HG03457 (cell line): ENCODE results near the gene EML4.
A peak's percentile ranks its signal among the peaks of the same experiment; 100 is the strongest.
"Not testable (repeated sequence)": the region's sequence is repeated elsewhere in the genome, so short reads cannot be mapped to it uniquely, and the experiment has no call there.

Experiments
- ATAC-seq: cut with Tn5 transposase; IDR thresholded peaks from one replicate; pipeline ENCODE4 v1.9.1; 2021; ENCODE audit warnings: moderate number of reproducible peaks; ENCODE audit not compliant: unreplicated experiment

Gene EML4

DNA sequence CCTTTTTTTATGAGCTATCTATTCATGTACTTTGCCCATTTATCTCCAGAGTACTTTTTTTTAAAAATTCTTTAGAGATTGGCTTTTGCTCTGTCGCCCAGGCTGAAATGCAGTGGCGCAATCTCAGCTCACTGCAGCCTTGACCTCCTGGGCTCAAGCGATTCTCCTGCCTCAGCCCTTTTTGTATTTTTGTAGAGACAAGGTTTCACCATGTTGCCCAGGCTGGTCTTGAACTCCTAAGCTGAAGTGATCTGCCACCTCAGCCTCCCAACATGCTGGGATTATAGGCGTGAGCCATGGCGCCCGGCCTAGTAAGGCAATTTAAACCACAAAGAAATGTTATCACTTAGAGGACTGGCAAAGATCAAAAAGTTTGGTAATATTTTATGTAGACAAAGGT is 177.7 kb downstream of the EML4 start:
- not testable (repeated sequence) for ATAC-seq

- not testable (repeated sequence) for ATAC-seq
Observed at GRCh38 chr2:42347518-42347917, 178.4 kb downstream of the EML4 start.

DNA sequence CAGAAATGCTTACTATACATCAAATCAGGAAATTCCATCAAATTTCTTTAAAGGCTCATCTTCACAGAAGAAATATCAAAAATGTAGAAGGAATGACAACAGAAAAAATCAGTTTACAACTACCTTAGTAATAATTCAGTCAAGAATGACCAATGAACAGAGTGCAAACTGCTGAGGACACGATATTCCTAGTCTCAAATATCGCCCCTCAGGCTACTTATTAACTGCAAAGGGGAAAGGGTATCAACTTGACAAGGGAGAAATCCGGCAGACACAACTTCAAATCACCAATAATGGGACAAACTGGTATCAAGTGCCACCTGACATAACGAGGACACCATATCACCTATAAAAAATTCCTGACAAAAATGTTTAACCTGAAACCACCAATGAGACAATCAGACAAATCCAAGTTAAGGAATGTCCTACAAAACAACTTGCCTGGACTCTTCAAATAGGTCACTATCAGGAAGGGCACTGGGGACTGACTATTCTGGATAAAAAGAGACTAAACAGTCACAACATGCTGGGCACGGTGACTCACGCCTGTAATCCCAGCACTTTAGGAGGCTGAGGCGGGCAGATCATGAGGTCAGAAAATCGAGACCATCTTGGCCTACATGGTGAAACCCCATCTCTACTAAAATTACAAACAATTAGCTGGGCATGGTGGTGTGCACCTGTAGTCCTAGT is 179.1 kb downstream of the EML4 start:
- no peak for ATAC-seq

DNA sequence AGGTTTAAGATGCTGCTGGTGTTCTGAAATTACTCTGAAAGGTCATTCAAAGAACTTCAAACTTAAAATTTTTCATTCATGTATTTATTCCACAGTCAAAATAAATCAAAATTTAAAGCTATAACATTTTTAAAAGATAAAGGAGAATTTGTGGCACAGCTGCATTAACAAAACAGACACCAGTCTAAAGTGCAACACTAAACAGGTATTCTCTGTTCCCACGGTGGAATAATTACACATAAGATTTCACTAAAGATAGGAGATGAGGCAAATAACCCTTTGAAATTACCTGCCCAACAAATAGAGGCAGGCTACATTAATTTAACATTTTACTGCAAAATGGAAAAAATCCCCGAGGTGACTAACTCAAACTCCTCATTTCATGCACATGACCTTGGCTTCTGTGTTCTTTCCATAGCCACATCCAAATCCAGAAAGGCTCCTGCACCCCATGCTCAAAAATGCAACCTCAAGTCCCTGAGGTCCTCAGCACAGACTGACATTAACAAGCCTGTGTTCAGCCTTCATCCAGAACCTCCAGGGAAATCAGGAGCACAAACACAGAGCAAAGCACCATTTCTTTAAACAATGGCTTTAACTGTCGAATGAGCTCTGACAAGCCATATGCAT is 181.4 kb downstream of the EML4 start:
- no peak for ATAC-seq

DNA sequence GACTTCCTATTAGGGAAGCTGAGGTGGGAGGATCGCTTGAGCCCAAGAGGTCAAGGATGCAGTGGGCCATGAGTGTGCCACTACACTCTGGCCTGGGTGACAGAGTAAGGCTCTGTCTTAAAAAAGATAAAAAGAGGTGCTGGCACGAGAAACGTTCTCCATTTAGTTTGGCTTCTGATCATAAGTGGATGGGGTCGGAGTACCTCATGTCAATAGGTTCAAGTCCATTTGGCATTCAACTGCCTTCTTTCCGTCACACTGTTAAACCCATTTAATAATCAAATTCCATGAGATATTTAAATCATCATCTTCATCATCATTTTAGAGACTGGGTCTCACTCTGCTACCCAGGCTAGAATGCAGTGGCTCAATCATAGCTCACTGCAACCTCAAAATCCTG is 182.7 kb downstream of the EML4 start:
- no peak for ATAC-seq

- no peak for ATAC-seq
Observed at GRCh38 chr2:42353792-42354429, 184.8 kb downstream of the EML4 start.

DNA sequence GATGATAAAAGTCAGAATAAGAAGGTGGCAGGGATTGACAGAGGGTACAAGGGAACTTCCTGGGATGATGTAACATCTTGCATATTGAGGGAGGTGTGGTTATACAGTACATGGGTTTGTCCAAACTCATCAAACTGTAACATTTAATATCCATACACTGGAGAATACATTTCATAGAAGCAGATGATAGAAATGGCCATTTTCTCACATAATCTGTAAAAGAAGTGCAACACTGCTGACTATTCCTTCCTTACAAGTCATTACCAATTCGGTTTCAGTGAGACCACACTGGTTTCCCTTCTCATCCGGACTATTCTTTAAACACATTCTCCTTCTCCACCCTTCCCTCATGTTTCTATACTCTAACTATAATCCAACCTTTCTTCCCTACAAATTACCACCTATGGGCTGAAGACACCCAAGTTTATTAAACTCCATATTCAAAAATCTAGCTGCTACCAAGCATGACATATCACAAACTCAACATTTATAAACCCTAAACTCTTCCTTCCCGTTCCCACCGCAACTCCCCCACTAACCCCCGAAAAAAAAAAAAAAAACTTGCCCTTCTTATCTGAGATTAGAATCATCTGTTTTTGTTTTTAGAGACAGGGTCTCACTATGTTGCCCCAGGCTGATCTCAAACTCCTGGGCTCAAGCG is 190.3 kb downstream of the EML4 start:
- ATAC-seq = no peak

DNA sequence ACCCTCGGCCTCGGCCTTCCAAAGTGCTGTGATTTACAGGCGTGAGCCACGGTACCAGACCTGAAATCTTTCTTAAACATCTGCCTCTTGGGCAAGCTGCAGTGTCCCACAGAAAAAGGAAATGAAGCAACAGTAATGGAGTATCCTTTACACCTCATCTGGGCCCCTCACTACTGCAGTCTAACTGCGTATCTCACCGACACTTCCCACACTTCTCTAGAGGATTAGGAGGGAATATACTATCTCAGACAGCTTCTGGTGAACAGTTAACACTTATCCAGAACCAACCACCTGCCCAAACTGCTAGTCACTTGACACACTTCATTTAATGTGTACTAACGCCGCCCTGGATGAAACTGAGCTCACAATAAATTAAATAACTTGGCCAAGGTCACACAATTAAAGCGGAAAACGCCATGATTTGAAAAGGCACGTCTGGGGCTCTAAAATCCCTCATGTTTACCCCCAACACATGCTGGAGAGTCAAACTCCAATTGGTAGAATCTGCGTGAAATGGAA is 190.9 kb downstream of the EML4 start:
- no peak for ATAC-seq

GRCh38 chr2:42360493-42360889 is 191.3 kb downstream of the EML4 start:
- ATAC-seq = no peak

DNA sequence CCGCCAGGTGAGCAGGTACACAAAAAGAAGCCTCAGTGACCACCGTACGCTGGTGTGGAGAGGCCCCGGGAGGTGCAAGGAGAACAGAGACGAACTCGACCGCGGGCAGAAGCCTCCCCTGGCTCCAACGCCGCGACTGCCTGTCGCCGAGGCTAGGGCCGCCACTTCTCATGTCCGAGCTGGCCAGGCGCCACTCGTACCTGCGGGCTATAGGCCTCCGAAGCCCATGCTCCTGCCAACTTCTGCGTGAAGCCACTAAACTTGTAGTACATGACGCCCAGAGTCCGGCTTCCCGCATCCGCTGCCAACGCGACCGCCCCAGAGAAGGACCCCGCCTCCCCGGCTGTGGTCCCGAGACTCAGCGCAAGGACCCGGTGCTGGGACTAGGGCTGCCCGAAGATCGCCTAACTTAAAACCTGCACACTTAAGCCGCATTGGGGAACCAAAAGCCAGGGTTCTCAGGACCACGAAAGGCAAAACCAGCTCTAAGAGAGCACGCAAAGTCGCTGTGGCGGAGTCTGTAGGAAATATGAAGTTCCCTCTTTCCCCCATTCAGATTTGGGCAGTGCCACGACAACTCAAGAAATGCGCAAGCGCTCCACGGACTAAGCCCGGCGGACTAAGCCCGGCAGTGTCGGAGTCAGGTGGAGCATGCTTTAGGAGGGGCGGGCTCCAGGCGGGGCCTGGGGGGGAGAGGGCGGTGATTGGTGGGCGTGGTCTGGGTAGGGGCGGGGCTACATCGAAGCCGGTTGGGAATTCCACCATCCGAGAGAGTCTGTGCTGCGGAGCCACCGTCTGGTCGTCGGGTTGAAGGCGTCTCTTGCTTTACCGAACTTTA is 192.0 kb downstream of the EML4 start, which contains the start of gene COX7A2L:
COX7A2L (minus strand) TSS at position 328 of the 838 bp plus-strand sequence; CDS start at position 272, 56 bp downstream.
- ATAC-seq = peak; percentile 90

DNA sequence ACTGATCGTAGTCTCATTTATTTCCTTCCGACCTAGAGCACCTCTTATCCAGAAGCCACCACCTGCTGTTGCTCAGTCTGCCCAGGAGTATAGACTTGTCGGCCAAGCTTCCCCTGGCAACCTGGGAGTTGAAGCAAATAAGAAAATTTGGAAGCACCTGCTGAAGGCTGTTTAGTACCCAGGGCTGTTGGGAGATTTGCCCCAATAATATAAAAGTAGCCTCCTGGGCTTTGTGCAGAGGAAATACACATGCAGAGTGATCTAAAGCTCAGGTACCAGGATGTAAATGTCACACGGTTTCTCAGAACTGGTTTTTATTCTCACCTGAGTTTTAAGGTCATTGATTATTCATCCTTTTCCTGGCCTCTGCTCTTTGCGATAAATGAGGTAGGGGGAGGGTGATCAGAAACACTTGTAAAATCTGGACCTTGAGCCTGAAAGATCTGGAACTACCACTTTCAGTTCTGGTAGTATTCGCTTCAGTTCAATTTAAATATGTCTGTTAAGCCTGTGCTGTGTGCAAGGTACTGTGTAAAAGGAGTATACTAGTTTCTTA is 192.7 kb downstream of the EML4 start:
- ATAC-seq = no peak

DNA sequence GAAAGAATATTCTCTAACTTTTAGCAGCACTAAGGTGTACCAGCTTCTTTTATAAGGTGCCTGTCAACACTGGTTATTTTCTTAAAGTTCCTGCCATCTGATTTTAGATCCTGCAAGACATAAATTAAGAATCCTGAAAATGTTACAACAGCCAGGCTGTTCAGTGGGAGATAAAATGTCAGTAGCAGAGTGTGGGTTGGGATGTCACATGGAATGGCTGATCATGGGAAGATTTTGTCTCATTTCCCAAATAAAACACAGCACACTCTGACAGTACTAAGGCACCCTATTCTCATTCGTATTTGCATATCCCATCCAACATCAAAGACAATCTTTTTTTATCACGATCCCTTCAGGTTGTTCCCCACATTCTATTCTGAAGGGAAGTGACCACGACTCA is 194.3 kb downstream of the EML4 start:
- no peak for ATAC-seq

- ATAC-seq = no peak
Observed at GRCh38 chr2:42364658-42365057, 195.5 kb downstream of the EML4 start.

- ATAC-seq = no peak
Observed at GRCh38 chr2:42366411-42366810, 197.3 kb downstream of the EML4 start.

GRCh38 chr2:42367835-42368234 is 198.7 kb downstream of the EML4 start:
- no peak for ATAC-seq

- no peak for ATAC-seq
Observed at GRCh38 chr2:42368817-42369531, 199.8 kb downstream of the EML4 start.

- no peak for ATAC-seq
Observed at GRCh38 chr2:42369532-42370229, 200.5 kb downstream of the EML4 start.

DNA sequence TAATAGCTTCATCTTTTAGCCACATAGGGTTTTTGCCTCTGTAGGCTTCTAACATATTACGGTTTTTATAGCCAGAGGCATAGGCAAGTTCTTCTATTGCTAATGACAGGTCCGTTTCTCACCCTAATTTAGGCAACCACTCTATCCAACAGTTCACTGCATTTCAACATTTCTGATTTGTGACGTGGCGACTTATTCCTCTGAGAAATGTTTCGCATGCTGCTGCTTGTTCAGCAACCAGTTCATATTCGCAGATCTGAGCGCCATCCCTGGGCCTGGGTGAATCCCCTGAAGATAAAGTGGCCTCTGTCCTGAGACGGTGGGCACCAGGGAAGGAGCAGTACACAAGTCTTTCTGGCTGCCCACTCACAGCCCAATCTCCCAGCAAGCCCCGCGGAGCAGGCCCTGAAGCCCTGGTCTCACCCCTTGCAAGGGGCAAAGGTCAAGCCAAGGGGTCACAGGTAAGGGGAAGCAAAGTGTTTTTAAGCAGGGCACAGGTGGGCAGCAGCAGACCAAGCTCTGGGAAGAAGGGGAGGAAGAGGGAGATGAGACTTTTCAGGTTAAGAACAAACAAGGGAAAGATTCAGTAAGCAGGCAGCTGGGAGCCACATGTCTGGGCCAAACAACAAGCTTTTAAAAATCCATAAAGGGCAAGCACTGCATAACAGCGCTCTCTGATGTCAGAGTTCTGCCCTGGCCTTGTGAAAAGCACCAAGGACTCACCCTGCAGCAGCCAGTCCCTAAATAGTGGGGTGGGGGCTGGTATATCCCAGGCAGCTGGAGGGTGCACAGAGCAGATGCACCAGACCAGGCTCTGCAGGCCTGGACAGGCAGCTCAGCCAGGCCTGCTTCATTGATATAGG is 202.7 kb downstream of the EML4 start:
- ATAC-seq = no peak
